ENCODE data around the gene IMMP2L. TPM values are rescaled to one million over a fixed set of nuclear protein-coding genes. Genes with fewer than 3 reads are reported as not detected.

The IMMP2L gene
- total and polyA plus RNA-seq, 8 donors, result 2.5 to 40.8 (median 20.0) TPM; not detected in 1

DNA sequence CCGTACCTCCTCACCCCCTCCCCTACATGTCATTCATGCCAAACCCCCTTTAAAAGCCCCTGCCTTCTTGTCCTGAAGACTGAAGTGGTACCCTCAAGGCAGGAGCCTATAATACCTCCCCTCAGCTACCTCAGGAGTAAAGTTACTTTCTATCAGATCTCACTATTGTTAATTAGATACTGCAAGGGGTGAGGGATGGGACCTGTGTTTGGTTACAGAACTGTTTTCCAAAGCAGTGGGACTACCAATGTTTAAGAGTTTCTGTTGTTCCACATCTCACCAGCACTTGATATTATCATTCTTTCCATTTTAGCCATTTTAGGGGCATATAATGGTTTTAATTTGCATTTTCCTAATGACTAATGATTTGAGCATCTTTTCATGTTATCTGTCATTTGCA is 668.2 kb downstream of the IMMP2L start:
- H3K9me3 ChIP-seq, result peaks cover 0 to 7% (median 0%) of the 10 kb centered on the region in 4 donors
- no peaks in the 10 kb centered on the region for H3K27me3 ChIP-seq
- TF ChIP-seq POLR2A (IDR thresholded peaks at IDR 0.05) (no peak), POLR2AphosphoS5 (IDR thresholded peaks at IDR 0.05) (no peak), EP300 (IDR thresholded peaks at IDR 0.05) (no peak), CTCF (IDR thresholded peaks at IDR 0.05) (no peak)
- H3K27ac ChIP-seq, result no peak overlapping the region
- H3K4me1 ChIP-seq, result no peaks in the 10 kb centered on the region
- WGBS, 5 donors, result 86 to 100% (median 98%) methylated on average over 1 of the region's 1 CpG
- no peak overlapping the region for H3K4me3 ChIP-seq
- no peaks in the 10 kb centered on the region for H3K36me3 ChIP-seq
- intact Hi-C loops (cut with DNase I; ENCODE audit: low total_unique reads), result no loop called here
- DNase-seq, result no peak

DNA sequence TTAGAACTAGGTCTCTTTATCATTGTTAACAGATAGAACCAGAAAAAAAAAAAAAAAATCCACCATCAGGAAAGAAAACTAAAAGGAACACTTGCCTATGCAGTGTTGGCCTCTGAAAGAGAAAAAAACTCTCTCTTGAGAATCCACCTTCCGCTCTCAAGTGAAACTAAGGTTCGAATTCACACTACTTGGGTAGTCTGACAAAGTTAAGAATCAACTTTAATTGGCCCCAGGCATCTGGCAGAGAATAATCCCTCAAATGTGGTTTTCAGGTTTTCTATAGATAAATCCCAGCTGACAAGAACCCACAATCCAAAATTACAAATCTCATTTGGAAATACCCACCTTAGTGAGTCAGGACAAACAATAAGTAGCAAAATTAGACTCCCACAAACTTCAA is 671.1 kb downstream of the IMMP2L start:
- TF ChIP-seq CTCF (IDR thresholded peaks at IDR 0.05), result no peak
- TF ChIP-seq EP300 (IDR thresholded peaks at IDR 0.05), result no peak
- no peak for TF ChIP-seq POLR2A (IDR thresholded peaks at IDR 0.05)
- no peak for TF ChIP-seq POLR2AphosphoS5 (IDR thresholded peaks at IDR 0.05)
- 87 to 97% (median 94%) methylated on average over 2 of the region's 2 CpGs for whole genome bisulfite sequencing, 5 donors
- Histone ChIP-seq H3K27me3 (no peaks in the 10 kb centered on the region), H3K9me3 (peaks cover 0 to 7% (median 0%) of the 10 kb centered on the region in 4 donors), H3K4me3 (no peak overlapping the region), H3K27ac (no peak overlapping the region), H3K36me3 (no peaks in the 10 kb centered on the region), H3K4me1 (no peaks in the 10 kb centered on the region)
- DNase-seq, result no peak
- intact Hi-C loops (cut with DNase I; ENCODE audit: low total_unique reads), result no loop called here

- Histone ChIP-seq H3K36me3 (no peaks in the 10 kb centered on the region), H3K27me3 (no peaks in the 10 kb centered on the region), H3K4me1 (no peaks in the 10 kb centered on the region), H3K9me3 (peaks cover 0 to 5% (median 0%) of the 10 kb centered on the region in 4 donors), H3K4me3 (no peak overlapping the region), H3K27ac (no peak overlapping the region)
- no peak for DNase-seq
- 88 to 92% (median 91%) methylated on average over 4 of the region's 4 CpGs for WGBS, 5 donors
- intact Hi-C loops (cut with DNase I; ENCODE audit: low total_unique reads), result no loop called here
- TF ChIP-seq CTCF (IDR thresholded peaks at IDR 0.05), result no peak
- TF ChIP-seq POLR2A (IDR thresholded peaks at IDR 0.05), result no peak
- TF ChIP-seq POLR2AphosphoS5 (IDR thresholded peaks at IDR 0.05), result no peak
- no peak for TF ChIP-seq EP300 (IDR thresholded peaks at IDR 0.05)
Observed at GRCh38 chr7:110890101-110890500, 672.2 kb downstream of the IMMP2L start.

GRCh38 chr7:110889335-110889734 is 673.0 kb downstream of the IMMP2L start:
- WGBS, 5 donors, result 90 to 95% (median 92%) methylated on average over 6 of the region's 6 CpGs
- H3K36me3 ChIP-seq, result no peaks in the 10 kb centered on the region
- H3K4me3 ChIP-seq, result no peak overlapping the region
- no peaks in the 10 kb centered on the region for H3K4me1 ChIP-seq
- no peak for DNase-seq
- H3K27me3 ChIP-seq, result no peaks in the 10 kb centered on the region
- intact Hi-C loops (cut with DNase I; ENCODE audit: low total_unique reads), result no loop called here
- H3K27ac ChIP-seq, result no peak overlapping the region
- H3K9me3 ChIP-seq, result no peaks in the 10 kb centered on the region
- TF ChIP-seq POLR2A (IDR thresholded peaks at IDR 0.05) (no peak), CTCF (IDR thresholded peaks at IDR 0.05) (no peak), POLR2AphosphoS5 (IDR thresholded peaks at IDR 0.05) (no peak), EP300 (IDR thresholded peaks at IDR 0.05) (no peak)
